SK-N-SH treated with all-trans-retinoic acid at 6 μM for 48 hours (cell line): ENCODE results near the gene WASF3.

Experiments
- ARNTL ChIP-seq: fragments of 450-650 bp; formaldehyde crosslinking; IDR thresholded peaks from 2 replicates; pipeline ENCODE4 v1.5.0; 2020; ENCODE audit warnings: low read depth, mild to moderate bottlenecking, moderate library complexity, borderline replicate concordance
- GLIS3 ChIP-seq: fragments of 250-450 bp; sonication (Bioruptor Pico); IDR thresholded peaks from 2 replicates; pipeline ENCODE4 v1.5.0; 2020; ENCODE audit warnings: mild to moderate bottlenecking, moderate library complexity
- PATZ1 ChIP-seq: fragments of 250-450 bp; sonication (Bioruptor Pico); IDR thresholded peaks from 2 replicates; pipeline ENCODE4 v1.8.0; 2020; ENCODE audit warnings: mild to moderate bottlenecking, moderate library complexity, borderline replicate concordance
- POU6F1 ChIP-seq: fragments of 250-450 bp; sonication (Bioruptor Pico); IDR thresholded peaks from 2 replicates; pipeline ENCODE4 v1.8.0; 2021; ENCODE audit warnings: low read depth, mild to moderate bottlenecking, moderate library complexity, borderline replicate concordance
- RARB ChIP-seq: fragments of 250-450 bp; sonication (Bioruptor Pico); IDR thresholded peaks from 2 replicates; pipeline ENCODE4 v1.8.0; 2021; ENCODE audit warnings: mild to moderate bottlenecking, moderate library complexity
- ZNF8 ChIP-seq: fragments of 450-650 bp; formaldehyde crosslinking; IDR thresholded peaks from 2 replicates; pipeline ENCODE4 v1.5.0; 2020; ENCODE audit warnings: mild to moderate bottlenecking, moderate library complexity

GRCh38 chr13:26534036-26534726 is 23.3 kb upstream of the WASF3 start:
- TF ChIP-seq PATZ1 (no peak), RARB (CRISPR knock-in tag) (no peak), POU6F1 (no peak), ARNTL (CRISPR knock-in tag) (no peak), GLIS3 (CRISPR knock-in tag) (no peak), ZNF8 (CRISPR knock-in tag) (no peak)
